Astrocyte (in vitro differentiated cells and primary cell): ENCODE data around the gene SERPINF2. TPM values are rescaled to one million over a fixed set of nuclear protein-coding genes. Genes with fewer than 3 reads are reported as not detected.

Experiments
- DNase-seq: peaks from one replicate; pipeline ENCODE4 v3.0.0-alpha.2; 2010; ENCODE audit warnings: low read depth
- FAIRE-seq: peaks from 2 replicates; lab custom pipeline; 2011; peaks lifted over from hg19 to GRCh38; lab: Jason Lieb, UNC
- H2AFZ ChIP-seq: 2 replicates; pipeline ENCODE4 v1.6.0; 2012; ENCODE audit warnings: low read depth, low read length, inconsistent platforms
- H3K27ac ChIP-seq: 2 replicates; pipeline ENCODE4 v1.5.1; 2011; ENCODE audit warnings: low read depth, low read length, inconsistent platforms
- H3K27me3 ChIP-seq: 2 replicates; pipeline ENCODE4 v1.6.0; 2011; ENCODE audit warnings: low read length, inconsistent platforms; ENCODE audit not compliant: insufficient read depth
- H3K36me3 ChIP-seq: 2 replicates; pipeline ENCODE4 v1.5.1; 2011; ENCODE audit warnings: low read length, inconsistent platforms; ENCODE audit not compliant: insufficient read depth
- H3K4me1 ChIP-seq: 2 replicates; pipeline ENCODE4 v1.5.1; 2011; ENCODE audit warnings: low read length, inconsistent platforms; ENCODE audit not compliant: insufficient read depth
- H3K4me2 ChIP-seq: 2 replicates; pipeline ENCODE4 v1.6.0; 2012; ENCODE audit warnings: low read length, inconsistent platforms
- H3K4me3 ChIP-seq: 2 replicates; pipeline ENCODE4 v1.5.1; 2011; ENCODE audit warnings: low read depth, mild to moderate bottlenecking, low read length, inconsistent platforms; ENCODE audit not compliant: insufficient read depth
- H3K79me2 ChIP-seq: 2 replicates; pipeline ENCODE4 v1.6.0; 2012; ENCODE audit warnings: mild to moderate bottlenecking, low read length, inconsistent platforms; ENCODE audit not compliant: insufficient read depth
- H3K9ac ChIP-seq: 2 replicates; pipeline ENCODE4 v1.6.0; 2012; ENCODE audit warnings: mild to moderate bottlenecking, low read length, inconsistent platforms
- H3K9me3 ChIP-seq: 2 replicates; pipeline ENCODE4 v1.5.1; 2012; ENCODE audit warnings: low read depth, mild to moderate bottlenecking, low read length, inconsistent platforms; ENCODE audit not compliant: insufficient read depth
- H4K20me1 ChIP-seq: 2 replicates; pipeline ENCODE4 v1.6.0; 2012; ENCODE audit warnings: low read length, inconsistent platforms; ENCODE audit not compliant: insufficient read depth
- H3K27ac Mint-ChIP-seq: one replicate; pipeline ENCODE4 v1.8.0; 2021; ENCODE audit warnings: mild to moderate bottlenecking, mixed read lengths; ENCODE audit not compliant: unreplicated experiment
- H3K27me3 Mint-ChIP-seq: one replicate; pipeline ENCODE4 v1.8.0; 2021; ENCODE audit warnings: low read depth, mixed read lengths; ENCODE audit not compliant: unreplicated experiment
- H3K36me3 Mint-ChIP-seq: one replicate; pipeline ENCODE4 v1.8.0; 2021; ENCODE audit warnings: low read depth, mixed read lengths; ENCODE audit not compliant: unreplicated experiment
- H3K4me1 Mint-ChIP-seq: one replicate; pipeline ENCODE4 v1.8.0; 2021; ENCODE audit warnings: low read depth, mixed read lengths; ENCODE audit not compliant: unreplicated experiment
- H3K4me3 Mint-ChIP-seq: one replicate; pipeline ENCODE4 v1.8.0; 2021; ENCODE audit warnings: mild to moderate bottlenecking, moderate library complexity, mixed read lengths; ENCODE audit not compliant: unreplicated experiment
- H3K9me3 Mint-ChIP-seq: one replicate; pipeline ENCODE4 v1.8.0; 2021; ENCODE audit warnings: mild to moderate bottlenecking, mixed read lengths; ENCODE audit not compliant: unreplicated experiment
- EZH2 ChIP-seq: IDR thresholded peaks from 2 replicates; pipeline ENCODE4 v1.6.1; 2012; ENCODE audit warnings: mild to moderate bottlenecking, low read length, inconsistent platforms; ENCODE audit not compliant: insufficient read depth
- total RNA-seq: library from RNA; stranded (reverse); gene quantifications from 2 replicates; pipeline ENCODE4 v1.2.1, GENCODE V29; 2021
- TF ChIP-seq, protein P1 (sequence below): IDR thresholded peaks from 2 replicates; pipeline ENCODE4 v1.5.1; 2011; ENCODE audit warnings: low read depth, mild to moderate bottlenecking, inconsistent platforms, low read length, moderate library complexity; ENCODE audit not compliant: insufficient read depth

The SERPINF2 gene
- total RNA-seq, 1 donor from 2014 or later: 0.11 TPM

DNA sequence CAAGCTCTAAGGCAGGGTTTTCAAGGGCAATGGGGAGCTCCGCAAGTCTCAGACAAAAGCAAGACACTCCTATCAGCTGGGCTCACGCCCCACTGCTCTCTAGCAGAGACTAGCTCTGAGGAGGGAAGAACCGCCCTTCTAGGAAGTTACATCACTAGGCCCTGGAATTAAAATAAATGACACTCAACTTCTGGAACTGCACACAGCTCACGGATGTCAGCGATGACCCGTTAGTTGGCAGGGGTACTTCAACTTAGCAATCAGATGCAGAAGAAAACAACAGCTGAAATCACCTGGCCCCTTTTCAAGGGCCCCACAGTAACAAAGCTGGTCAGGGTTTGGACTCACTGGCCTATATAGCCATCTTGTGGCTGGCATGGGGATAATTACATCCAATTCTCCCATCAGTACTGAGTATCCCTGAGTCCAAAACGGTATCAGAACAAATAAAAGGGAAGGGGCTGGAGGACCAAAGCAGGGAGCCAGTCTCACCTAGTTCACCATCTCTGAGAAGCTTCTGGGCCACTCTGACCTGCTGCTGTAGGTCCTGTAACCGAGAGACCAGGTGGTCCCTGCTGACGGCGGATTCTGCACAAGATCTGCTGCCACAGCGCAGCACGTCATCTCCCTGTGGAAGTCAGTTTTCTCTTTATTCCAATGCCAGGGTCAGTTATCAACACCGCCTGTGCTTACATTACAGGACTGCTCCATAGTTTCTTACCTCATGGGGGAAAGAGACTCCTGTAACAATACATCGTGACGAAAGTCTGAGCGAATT lies 41.4 kb downstream of the SERPINF2 start:
- Histone ChIP-seq H3K4me2 (no peak overlapping the region), H4K20me1 (peaks cover 11% of the 10 kb centered on the region), H3K9ac (peak overlapping the region; percentile 10), H3K9me3 (no peaks in the 10 kb centered on the region), H3K36me3 (peaks cover 8% of the 10 kb centered on the region), H3K4me3 (no peak overlapping the region), H3K27me3 (no peaks in the 10 kb centered on the region), H3K79me2 (no peaks in the 10 kb centered on the region), H3K4me1 (peaks cover 33% of the 10 kb centered on the region), H2AFZ (no peak overlapping the region), H3K27ac (no peak overlapping the region)
- TF ChIP-seq, protein P1, sequence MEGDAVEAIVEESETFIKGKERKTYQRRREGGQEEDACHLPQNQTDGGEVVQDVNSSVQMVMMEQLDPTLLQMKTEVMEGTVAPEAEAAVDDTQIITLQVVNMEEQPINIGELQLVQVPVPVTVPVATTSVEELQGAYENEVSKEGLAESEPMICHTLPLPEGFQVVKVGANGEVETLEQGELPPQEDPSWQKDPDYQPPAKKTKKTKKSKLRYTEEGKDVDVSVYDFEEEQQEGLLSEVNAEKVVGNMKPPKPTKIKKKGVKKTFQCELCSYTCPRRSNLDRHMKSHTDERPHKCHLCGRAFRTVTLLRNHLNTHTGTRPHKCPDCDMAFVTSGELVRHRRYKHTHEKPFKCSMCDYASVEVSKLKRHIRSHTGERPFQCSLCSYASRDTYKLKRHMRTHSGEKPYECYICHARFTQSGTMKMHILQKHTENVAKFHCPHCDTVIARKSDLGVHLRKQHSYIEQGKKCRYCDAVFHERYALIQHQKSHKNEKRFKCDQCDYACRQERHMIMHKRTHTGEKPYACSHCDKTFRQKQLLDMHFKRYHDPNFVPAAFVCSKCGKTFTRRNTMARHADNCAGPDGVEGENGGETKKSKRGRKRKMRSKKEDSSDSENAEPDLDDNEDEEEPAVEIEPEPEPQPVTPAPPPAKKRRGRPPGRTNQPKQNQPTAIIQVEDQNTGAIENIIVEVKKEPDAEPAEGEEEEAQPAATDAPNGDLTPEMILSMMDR: peak; percentile 66
- no peak for TF ChIP-seq EZH2
- FAIRE-seq (peak; percentile 91), DNase-seq (peak; percentile 77)
- H3K9me3 Mint-ChIP-seq: no peaks in the 10 kb centered on the region
- H3K27me3 Mint-ChIP-seq: no peaks in the 10 kb centered on the region
- peaks cover 11% of the 10 kb centered on the region for H3K36me3 Mint-ChIP-seq
- peak overlapping the region; percentile 38 for H3K27ac Mint-ChIP-seq
- no peak overlapping the region for H3K4me3 Mint-ChIP-seq
- H3K4me1 Mint-ChIP-seq: peaks cover 40% of the 10 kb centered on the region

DNA sequence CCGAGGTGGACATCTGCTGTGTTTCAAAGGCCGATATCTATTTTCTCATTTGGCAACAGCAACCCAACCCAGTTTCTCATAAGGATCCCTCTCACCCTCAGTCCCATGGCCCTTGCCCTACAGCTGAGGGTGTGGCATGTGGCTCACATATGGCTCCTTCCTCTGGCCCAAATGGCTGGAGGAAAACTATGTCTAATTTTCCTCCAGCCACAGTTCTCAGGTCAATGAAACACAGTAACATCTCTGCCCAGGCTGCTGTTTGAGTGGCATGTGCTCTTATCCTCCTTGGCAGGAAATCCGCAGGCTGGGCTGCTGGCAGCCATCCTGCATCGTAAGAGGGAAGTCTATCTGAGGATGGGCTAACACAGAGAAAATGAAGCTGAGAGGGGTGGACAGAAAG lies 43.3 kb downstream of the SERPINF2 start:
- Histone ChIP-seq H3K4me3 (no peak overlapping the region), H4K20me1 (peaks cover 5% of the 10 kb centered on the region), H3K9me3 (no peaks in the 10 kb centered on the region), H2AFZ (no peak overlapping the region), H3K36me3 (peaks cover 8% of the 10 kb centered on the region), H3K27ac (no peak overlapping the region), H3K79me2 (no peaks in the 10 kb centered on the region), H3K27me3 (no peaks in the 10 kb centered on the region), H3K4me1 (peaks cover 18% of the 10 kb centered on the region), H3K4me2 (no peak overlapping the region), H3K9ac (no peak overlapping the region)
- DNase-seq: no peak
- no peak for TF ChIP-seq EZH2
- TF ChIP-seq, protein P1: no peak
- no peak for FAIRE-seq
- Mint-ChIP-seq H3K27me3 (no peaks in the 10 kb centered on the region), H3K4me1 (peaks cover 25% of the 10 kb centered on the region), H3K36me3 (peaks cover 9% of the 10 kb centered on the region), H3K27ac (no peak overlapping the region), H3K4me3 (no peak overlapping the region), H3K9me3 (no peaks in the 10 kb centered on the region)

DNA sequence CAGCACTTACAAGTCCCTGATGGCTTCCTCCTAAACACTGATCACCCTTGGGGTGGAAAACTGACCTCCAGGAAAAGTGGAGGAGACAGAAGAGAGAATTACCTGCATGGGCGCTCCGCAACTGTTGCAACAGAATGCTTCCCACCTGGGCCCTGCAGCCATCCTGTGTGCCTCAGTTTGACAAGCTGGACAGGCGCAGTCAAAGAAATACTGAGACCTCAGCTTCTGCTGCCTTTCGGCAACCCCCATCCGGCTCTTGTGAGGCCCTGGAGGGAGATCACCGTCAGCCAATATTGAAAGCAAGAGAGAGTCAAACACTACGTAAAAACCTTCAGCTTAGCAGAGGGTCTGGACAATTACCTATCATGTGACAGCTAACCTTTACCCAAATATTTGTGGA lies 44.0 kb downstream of the SERPINF2 start:
- Histone ChIP-seq H3K4me3 (no peak overlapping the region), H3K79me2 (no peaks in the 10 kb centered on the region), H3K9me3 (no peaks in the 10 kb centered on the region), H3K4me1 (peaks cover 18% of the 10 kb centered on the region), H4K20me1 (peaks cover 5% of the 10 kb centered on the region), H3K9ac (no peak overlapping the region), H3K27me3 (no peaks in the 10 kb centered on the region), H3K27ac (no peak overlapping the region), H2AFZ (no peak overlapping the region), H3K36me3 (peaks cover 8% of the 10 kb centered on the region), H3K4me2 (no peak overlapping the region)
- Mint-ChIP-seq H3K4me3 (no peak overlapping the region), H3K4me1 (peaks cover 25% of the 10 kb centered on the region), H3K9me3 (no peaks in the 10 kb centered on the region), H3K27me3 (no peaks in the 10 kb centered on the region), H3K36me3 (peaks cover 9% of the 10 kb centered on the region), H3K27ac (peak overlapping the region; percentile 41)
- FAIRE-seq: no peak
- DNase-seq: no peak
- TF ChIP-seq, protein P1: no peak
- TF ChIP-seq EZH2: no peak
